ENCODE measurements around the gene GLYATL1B. TPM values are rescaled to one million over a fixed set of nuclear protein-coding genes. Genes with fewer than 3 reads are reported as not detected.
A peak's percentile ranks its signal among the peaks of the same experiment; 100 is the strongest.

Gene GLYATL1B
- total and polyA plus RNA-seq, 11 donors = not detected

- peak overlapping the region in 11 of 12 donors; percentile 60 to 97 (median 89) for H3K27ac ChIP-seq
- intact Hi-C loops (cut with DNase I) = loop anchor here in 2 of 10 donors (5.0 to 10.0 kb wide), 2 partner anchors 521 to 567 kb away; partner anchors contain the start of genes LPXN (in 1 of the 2), PATL1 (in 1 of the 2) and ZFP91 (in 1 of the 2)
- TF ChIP-seq POLR2A (IDR thresholded peaks at IDR 0.05) = no peak
- no peak for TF ChIP-seq CTCF (IDR thresholded peaks at IDR 0.05)
- ATAC-seq (no peak), DNase-seq (no peak)
- peak overlapping the region in 11 of 12 donors; percentile 29 to 90 (median 67) for H3K4me3 ChIP-seq
- no peaks in the 10 kb centered on the region for H3K9me3 ChIP-seq
- H3K27me3 ChIP-seq = no peaks in the 10 kb centered on the region
- H3K4me1 ChIP-seq = peaks cover 0 to 54% (median 19%) of the 10 kb centered on the region in 12 donors
- 80 to 97% (median 86%) methylated on average over 1 of the region's 1 CpG for WGBS, 4 donors
- H3K36me3 ChIP-seq = peaks cover 0 to 23% (median 5%) of the 10 kb centered on the region in 9 donors
Observed at GRCh38 chr11:59144096-59144495, 58.0 kb downstream of the GLYATL1B start.

Other genes starting within 250 kb of the GLYATL1B start
- gene GLYATL2, start 241.6 kb upstream of the GLYATL1B start, total RNA-seq = under 1 TPM in 2 of 9 donors, not detected in 7; 0.23 to 0.35 TPM
- gene GLYATL2, start 241.6 kb upstream of the GLYATL1B start, polyA plus RNA-seq = under 1 TPM; 0.15 to 0.17 TPM
- 1 to 10 TPM in 1 of 9 donors, not detected in 8; 1.6 TPM for gene GLYATL1, start 146.8 kb upstream of the GLYATL1B start, total RNA-seq
- gene GLYATL1, start 146.8 kb upstream of the GLYATL1B start, polyA plus RNA-seq = not detected
- 1 to 10 TPM in 1 of 9 donors, under 1 TPM in 5, not detected in 3; 0.28 to 4.8 (median 0.41) TPM for gene FAM111B, start 20.9 kb downstream of the GLYATL1B start, total RNA-seq
- under 1 TPM in 1 of 2 donors, not detected in 1; 0.18 TPM for gene FAM111B, start 20.9 kb downstream of the GLYATL1B start, polyA plus RNA-seq
- gene FAM111A, start 56.5 kb downstream of the GLYATL1B start, total RNA-seq = 10 to 100 TPM in 3 of 9 donors, 1 to 10 TPM in 6; 4.1 to 38.3 (median 9.1) TPM
- gene FAM111A, start 56.5 kb downstream of the GLYATL1B start, polyA plus RNA-seq = 1 to 10 TPM; 3.3 to 8.0 TPM
- 1 to 10 TPM in 8 of 9 donors, under 1 TPM in 1; 0.74 to 6.8 (median 2.1) TPM for gene DTX4, start 85.8 kb downstream of the GLYATL1B start, total RNA-seq
- gene DTX4, start 85.8 kb downstream of the GLYATL1B start, polyA plus RNA-seq = 1 to 10 TPM in 1 of 2 donors, under 1 TPM in 1; 0.76 to 1.1 TPM
- gene MPEG1, start 126.6 kb downstream of the GLYATL1B start, total RNA-seq = 10 to 100 TPM in 3 of 9 donors, 1 to 10 TPM in 6; 2.8 to 78.6 (median 7.1) TPM
- 1 to 10 TPM; 1.4 to 3.6 TPM for gene MPEG1, start 126.6 kb downstream of the GLYATL1B start, polyA plus RNA-seq

Data from heart left ventricle (tissue), 16 donors.